Measurements from ENCODE around the gene METTL13.

- TF ChIP-seq EZH2 (IDR thresholded peaks at IDR 0.05; ENCODE audit: low read length, unreplicated experiment) = no peak
- TF ChIP-seq, protein P1, sequence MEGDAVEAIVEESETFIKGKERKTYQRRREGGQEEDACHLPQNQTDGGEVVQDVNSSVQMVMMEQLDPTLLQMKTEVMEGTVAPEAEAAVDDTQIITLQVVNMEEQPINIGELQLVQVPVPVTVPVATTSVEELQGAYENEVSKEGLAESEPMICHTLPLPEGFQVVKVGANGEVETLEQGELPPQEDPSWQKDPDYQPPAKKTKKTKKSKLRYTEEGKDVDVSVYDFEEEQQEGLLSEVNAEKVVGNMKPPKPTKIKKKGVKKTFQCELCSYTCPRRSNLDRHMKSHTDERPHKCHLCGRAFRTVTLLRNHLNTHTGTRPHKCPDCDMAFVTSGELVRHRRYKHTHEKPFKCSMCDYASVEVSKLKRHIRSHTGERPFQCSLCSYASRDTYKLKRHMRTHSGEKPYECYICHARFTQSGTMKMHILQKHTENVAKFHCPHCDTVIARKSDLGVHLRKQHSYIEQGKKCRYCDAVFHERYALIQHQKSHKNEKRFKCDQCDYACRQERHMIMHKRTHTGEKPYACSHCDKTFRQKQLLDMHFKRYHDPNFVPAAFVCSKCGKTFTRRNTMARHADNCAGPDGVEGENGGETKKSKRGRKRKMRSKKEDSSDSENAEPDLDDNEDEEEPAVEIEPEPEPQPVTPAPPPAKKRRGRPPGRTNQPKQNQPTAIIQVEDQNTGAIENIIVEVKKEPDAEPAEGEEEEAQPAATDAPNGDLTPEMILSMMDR (conservative IDR thresholded peaks at IDR 0.05; ENCODE audit: low read depth, low read length) = no peak
- no peak for TF ChIP-seq EZH2phosphoT487 (IDR thresholded peaks at IDR 0.05; ENCODE audit: borderline replicate concordance, low read length)
These were observed 45.5 kb downstream of the METTL13 start for GRCh38 chr1:171826973-171827372.
